GM18909 (cell line): ENCODE measurements around the gene TAS1R1.

Experiments used
- ATAC-seq: cut with Tn5 transposase; IDR thresholded peaks from one replicate; pipeline ENCODE4 v1.9.1; 2021; ENCODE audit warnings: mild to moderate bottlenecking; ENCODE audit not compliant: unreplicated experiment, poor library complexity

The TAS1R1 gene

DNA sequence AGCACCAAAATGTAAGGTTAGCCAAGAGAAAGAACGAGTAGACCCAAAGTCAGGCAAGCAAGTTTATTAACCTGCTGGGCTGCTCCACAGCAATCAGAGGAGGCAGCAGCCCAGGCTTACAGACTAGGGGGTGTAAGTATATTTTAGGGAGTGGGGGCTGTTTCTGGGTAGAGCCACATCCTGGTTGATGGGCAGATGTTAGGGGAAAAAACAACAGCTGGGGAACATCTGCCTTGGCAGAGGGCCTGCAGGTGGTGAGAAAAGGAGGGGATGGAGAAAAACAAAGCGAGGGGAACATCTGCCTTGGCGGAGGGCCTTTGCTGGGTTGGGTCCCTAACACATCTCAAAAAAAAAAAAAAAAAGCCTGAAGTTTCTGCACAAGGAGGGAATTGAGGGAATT, 15.0 kb downstream of the TAS1R1 start:
- ATAC-seq, result no peak

DNA sequence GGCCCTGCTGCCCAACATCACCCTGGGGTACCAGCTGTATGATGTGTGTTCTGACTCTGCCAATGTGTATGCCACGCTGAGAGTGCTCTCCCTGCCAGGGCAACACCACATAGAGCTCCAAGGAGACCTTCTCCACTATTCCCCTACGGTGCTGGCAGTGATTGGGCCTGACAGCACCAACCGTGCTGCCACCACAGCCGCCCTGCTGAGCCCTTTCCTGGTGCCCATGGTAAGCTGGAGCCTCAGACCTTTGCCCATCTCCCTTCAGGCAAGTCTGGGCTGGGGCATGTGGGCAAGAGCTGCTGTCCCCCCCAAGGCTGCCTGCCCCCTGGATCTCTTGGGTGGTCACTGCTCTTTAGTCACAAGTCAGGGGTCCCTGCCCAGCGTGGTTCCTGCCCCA, 15.9 kb downstream of the TAS1R1 start:
- no peak for ATAC-seq

DNA sequence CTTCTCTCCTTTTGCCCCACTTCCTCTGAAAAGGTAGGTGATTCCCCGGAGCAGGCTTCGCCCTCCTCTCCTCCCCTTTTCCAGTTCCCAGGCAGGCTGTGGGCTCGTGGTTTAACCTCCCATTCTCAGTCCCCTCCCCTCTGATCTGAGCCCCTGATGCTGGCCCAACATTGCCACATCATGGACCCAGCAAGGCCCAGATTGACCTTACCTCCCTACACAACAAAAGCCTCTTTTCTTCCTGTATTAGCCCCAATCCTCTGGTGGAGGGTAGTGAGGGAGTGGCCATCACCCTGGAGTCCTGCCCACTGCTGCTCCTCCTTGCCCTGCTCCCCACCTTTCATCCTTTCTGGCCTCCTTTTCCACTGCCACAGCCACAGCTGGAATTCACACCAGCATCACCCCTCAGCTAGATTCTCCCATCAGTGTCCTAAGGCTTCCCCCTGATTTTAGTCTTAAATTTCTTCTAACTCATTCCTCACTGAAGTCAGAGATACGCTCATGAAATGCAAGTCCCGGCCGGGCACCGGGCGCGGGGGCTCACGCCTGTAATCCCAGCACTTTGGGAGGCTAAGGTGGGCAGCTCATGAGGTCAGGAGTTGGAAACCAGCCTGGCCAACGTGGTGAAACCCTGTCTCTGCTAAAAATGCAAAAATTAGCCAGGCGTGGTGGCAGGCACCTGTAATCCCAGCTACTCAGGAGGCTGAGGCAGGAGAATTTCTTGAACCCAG, 17.7 kb downstream of the TAS1R1 start:
- no peak for ATAC-seq

DNA sequence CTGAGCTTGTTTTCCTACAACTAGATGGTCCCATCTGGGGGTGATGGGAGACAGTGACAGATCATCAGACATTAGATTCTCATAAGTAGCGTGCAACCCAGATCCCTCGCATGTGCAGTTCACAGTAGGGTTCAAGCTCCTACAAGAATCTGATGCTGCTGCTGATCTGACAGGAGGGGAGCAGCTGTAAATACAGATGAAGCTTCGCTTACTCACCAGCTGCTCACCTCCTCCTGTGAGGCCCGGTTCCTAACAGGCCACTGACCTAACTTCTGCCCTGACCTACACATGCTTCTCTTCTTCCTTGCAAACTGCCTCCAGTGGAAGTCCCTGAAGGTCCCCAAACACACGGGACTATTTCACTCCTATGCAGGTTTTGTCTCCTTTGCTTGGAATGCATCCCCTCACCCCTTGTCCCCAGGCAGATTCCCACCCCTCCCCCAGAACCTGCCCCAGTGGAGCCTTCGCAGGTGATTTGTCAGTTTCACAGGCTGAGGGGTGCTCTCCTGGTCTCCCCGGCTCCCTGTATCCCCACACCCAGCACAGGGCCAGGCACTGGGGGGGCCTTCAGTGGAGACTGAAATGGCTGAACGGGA, 19.0 kb downstream of the TAS1R1 start:
- no peak for ATAC-seq

DNA sequence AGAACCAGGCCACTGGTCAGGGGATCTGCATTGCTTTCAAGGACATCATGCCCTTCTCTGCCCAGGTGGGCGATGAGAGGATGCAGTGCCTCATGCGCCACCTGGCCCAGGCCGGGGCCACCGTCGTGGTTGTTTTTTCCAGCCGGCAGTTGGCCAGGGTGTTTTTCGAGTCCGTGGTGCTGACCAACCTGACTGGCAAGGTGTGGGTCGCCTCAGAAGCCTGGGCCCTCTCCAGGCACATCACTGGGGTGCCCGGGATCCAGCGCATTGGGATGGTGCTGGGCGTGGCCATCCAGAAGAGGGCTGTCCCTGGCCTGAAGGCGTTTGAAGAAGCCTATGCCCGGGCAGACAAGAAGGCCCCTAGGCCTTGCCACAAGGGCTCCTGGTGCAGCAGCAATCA, 19.7 kb downstream of the TAS1R1 start:
- ATAC-seq, result no peak

DNA sequence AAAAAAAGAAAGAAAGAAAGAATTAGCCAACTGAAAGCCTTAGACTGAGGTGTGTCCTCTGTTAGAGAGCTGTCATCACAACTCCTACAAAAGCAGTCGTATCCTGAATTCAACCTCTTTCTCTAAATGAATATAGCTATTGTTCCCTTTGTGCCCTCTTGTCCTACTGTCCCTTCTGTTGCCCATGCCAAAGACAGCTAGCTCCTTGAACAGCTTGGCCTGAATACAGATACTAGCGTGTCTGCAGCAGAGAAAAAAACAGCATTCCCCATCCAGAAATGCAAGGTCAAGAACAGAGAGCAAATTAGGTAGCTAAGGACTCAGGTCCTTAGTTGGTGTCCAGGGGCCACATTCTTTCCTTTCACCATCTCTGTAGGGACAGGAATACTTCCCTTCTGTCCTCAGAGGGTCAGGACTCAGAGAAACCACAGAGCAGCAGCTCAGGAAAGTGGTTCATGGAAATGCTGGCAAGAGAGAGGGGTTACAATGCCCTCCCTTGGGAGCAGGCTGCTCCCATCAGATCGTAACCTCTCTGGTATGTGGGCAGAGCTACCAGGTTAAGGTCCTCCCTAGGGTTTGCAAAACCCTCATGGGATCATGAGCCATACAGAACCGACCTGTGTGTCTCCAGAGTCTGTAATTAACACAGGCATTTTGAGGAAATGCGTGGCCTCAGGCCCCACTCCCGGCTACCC, 22.9 kb downstream of the TAS1R1 start:
- no peak for ATAC-seq

DNA sequence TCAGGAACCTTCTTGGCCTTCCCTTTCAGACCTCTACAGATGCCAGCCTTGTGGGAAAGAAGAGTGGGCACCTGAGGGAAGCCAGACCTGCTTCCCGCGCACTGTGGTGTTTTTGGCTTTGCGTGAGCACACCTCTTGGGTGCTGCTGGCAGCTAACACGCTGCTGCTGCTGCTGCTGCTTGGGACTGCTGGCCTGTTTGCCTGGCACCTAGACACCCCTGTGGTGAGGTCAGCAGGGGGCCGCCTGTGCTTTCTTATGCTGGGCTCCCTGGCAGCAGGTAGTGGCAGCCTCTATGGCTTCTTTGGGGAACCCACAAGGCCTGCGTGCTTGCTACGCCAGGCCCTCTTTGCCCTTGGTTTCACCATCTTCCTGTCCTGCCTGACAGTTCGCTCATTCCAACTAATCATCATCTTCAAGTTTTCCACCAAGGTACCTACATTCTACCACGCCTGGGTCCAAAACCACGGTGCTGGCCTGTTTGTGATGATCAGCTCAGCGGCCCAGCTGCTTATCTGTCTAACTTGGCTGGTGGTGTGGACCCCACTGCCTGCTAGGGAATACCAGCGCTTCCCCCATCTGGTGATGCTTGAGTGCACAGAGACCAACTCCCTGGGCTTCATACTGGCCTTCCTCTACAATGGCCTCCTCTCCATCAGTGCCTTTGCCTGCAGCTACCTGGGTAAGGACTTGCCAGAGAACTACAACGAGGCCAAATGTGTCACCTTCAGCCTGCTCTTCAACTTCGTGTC, 23.7 kb downstream of the TAS1R1 start:
- ATAC-seq, result no peak

DNA sequence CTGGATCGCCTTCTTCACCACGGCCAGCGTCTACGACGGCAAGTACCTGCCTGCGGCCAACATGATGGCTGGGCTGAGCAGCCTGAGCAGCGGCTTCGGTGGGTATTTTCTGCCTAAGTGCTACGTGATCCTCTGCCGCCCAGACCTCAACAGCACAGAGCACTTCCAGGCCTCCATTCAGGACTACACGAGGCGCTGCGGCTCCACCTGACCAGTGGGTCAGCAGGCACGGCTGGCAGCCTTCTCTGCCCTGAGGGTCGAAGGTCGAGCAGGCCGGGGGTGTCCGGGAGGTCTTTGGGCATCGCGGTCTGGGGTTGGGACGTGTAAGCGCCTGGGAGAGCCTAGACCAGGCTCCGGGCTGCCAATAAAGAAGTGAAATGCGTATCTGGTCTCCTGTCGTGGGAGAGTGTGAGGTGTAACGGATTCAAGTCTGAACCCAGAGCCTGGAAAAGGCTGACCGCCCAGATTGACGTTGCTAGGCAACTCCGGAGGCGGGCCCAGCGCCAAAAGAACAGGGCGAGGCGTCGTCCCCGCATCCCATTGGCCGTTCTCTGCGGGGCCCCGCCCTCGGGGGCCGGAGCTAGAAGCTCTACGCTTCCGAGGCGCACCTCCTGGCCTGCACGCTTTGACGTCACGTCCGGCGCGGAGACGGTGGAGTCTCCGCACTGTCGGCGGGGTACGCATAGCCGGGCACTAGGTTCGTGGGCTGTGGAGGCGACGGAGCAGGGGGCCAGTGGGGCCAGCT, 24.4 kb downstream of the TAS1R1 start, which contains the start of gene ZBTB48:
Gene ZBTB48 (plus strand): TSS at position 621 of the 745 bp plus-strand sequence. CDS start 616 bp downstream, outside the sequence.
- ATAC-seq, result peak; percentile 94

DNA sequence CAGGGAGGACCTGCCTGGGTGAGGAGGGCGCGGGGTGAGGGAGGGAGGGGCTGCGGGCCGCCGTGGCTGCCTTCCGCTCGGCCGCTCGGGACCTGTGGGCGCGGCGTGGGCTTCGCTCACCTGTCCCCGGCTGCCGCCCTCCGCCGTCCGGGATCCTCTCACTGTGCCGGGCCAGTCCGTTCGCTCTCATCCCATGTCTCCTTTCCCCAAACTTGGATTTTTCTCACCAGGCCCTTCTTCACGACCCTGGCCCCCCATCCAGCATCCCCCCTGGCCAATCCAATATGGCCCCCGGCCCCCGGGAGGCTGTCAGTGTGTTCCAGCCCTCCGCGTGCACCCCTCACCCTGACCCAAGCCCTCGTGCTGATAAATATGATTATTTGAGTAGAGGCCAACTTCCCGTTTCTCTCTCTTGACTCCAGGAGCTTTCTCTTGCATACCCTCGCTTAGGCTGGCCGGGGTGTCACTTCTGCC, 25.0 kb downstream of the TAS1R1 start:
- peak; percentile 31 for ATAC-seq

DNA sequence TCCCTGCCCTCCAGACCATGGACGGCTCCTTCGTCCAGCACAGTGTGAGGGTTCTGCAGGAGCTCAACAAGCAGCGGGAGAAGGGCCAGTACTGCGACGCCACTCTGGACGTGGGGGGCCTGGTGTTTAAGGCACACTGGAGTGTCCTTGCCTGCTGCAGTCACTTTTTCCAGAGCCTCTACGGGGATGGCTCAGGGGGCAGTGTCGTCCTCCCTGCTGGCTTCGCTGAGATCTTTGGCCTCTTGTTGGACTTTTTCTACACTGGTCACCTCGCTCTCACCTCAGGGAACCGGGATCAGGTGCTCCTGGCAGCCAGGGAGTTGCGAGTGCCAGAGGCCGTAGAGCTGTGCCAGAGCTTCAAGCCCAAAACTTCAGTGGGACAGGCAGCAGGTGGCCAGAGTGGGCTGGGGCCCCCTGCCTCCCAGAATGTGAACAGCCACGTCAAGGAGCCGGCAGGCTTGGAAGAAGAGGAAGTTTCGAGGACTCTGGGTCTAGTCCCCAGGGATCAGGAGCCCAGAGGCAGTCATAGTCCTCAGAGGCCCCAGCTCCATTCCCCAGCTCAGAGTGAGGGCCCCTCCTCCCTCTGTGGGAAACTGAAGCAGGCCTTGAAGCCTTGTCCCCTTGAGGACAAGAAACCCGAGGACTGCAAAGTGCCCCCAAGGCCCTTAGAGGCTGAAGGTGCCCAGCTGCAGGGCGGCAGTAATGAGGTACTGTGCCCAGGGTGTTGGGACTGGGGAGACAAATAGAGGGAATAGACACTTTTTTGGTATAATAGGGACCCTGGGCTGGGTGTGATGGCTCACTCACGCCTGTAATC, 25.7 kb downstream of the TAS1R1 start:
- ATAC-seq, result no peak

DNA sequence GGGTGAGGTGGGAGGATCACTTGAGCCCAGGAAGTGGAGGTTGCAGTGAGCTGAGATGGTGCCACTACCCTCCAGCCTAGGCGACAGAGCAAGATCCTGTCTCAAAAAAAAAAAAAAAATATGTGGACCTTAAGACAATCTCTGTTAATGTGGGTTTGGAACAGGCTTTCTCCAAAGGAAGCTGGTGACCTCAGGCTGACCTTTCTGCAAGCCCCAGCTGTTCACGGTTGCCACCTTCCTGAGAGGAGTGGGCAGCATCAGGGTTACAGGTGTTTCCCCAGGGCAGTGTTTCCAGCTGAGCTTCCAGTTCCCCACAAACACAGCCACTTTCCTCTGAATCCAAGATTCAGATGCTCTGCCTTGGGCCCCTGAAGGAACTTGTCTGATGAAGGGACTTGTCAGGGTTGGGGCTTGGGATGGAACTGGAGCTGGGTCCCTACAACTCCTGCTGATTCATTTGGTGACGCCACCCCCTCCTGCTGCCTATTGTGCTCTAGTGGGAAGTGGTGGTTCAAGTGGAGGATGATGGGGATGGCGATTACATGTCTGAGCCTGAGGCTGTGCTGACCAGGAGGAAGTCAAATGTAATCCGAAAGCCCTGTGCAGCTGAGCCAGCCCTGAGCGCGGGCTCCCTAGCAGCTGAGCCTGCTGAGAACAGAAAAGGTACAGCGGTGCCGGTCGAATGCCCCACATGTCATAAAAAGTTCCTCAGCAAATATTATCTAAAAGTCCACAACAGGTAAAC, 26.6 kb downstream of the TAS1R1 start:
- no peak for ATAC-seq

DNA sequence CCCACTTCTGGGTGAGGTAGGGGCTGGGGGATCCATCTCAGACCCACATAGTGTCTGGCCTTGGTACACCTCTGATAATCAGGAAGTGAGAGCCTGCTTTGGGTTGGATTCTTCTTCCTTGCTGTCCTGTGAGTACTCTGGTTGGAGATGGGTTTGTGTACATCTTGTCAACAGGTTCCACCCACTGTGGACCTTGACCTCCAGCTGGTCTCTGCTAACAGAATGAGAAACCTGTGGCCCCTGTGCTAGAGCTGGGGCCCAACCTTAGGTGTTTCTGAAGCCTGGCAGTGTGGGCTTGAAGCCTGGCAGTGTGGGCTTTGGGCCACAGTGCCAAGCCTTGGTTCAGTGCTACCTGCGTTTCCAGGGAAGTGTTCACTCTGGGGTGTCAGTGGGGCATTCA, 27.3 kb downstream of the TAS1R1 start:
- ATAC-seq, result no peak

DNA sequence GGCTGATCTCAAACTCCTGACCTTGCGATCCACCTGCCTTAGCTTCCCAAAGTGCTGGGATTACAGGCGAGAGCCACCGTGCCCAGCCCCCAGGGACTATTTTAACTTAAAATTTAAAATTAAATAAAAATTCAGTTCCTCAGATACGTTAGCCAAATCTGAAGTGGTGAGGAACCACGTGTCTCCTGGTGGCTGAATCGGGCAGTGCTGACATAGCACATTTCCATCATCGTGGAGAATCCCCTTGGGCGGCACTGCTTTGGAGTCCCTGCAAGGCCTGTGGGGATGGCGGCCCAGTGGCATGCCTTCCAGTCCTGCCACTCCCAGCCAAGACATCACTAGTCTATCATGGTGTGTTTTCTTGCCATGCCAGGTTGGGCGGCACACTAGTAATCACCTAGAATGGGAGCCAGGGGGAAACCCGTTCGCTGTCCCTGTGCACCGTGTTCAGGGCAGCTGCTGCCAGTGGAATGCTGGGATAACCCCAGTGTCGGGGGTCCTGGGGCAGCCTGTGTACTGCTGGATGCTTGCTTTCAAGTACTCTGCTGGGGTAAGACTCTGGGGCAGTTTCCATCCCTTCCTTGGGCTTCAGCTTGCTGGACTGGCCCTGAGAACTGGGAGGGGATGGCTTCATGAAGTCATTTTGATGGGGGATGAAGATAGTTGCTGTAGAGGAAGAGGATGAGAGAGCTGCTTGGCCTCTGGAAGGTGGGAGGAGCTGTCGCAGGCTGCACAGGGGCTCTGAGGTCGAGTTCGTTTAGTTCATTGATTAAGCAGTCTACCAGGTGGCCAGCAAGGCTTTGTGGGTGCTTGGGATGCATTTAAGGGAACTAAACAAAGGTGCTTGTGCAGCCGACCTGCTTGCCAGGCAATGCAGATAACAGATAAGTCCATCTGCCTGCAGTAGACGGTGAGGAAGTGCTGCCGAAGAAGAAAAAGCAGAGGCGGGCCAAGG, 29.3 kb downstream of the TAS1R1 start:
- no peak for ATAC-seq

DNA sequence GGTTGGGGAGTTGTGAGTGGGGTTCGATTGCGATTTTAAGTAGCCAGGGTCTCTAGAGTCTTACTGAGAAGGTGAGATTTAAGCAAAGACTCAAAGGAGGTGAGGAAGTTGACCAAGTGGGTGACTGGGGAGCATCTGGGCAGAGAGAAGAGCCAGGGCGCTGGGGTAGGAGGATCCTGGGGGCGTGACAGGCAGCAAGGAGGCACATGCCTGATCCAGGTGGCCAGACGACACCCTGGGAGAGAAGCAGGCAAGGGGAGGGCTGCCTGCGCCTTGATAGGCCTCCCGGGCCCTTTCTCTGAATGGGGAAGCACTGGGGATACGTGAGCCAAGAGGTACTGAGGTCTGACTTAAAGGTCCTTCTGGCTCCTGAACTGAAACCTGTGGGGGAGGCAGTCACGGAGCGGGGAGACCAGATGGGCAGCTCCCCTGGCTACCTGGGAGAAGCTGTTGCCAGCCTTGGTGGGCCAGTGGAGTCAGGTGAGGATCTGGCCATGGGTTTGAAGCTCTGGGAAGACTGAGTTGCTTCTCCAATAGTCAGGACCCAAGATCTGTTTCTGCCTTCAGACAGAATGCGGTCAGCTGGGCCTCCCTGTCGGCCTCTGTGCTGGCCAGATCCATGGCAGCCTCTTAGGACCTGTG, 30.1 kb downstream of the TAS1R1 start:
- ATAC-seq, result no peak

DNA sequence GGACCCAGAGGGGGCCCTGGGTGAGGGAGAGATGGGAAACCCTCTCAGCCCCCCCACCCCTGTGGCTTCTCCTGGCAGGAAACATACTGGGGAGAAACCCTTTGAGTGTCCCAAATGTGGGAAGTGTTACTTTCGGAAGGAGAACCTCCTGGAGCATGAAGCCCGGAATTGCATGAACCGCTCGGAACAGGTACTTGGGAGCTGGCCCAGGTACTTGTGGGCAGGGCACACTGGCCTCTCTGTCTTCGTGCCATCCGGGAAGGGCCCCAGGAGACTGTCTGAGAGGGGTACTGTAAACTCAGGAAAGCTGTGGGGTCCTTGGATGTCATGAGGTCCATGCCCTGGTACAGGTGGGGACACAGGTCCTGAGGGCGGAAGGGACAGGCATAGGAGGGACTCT, 30.7 kb downstream of the TAS1R1 start:
- no peak for ATAC-seq

DNA sequence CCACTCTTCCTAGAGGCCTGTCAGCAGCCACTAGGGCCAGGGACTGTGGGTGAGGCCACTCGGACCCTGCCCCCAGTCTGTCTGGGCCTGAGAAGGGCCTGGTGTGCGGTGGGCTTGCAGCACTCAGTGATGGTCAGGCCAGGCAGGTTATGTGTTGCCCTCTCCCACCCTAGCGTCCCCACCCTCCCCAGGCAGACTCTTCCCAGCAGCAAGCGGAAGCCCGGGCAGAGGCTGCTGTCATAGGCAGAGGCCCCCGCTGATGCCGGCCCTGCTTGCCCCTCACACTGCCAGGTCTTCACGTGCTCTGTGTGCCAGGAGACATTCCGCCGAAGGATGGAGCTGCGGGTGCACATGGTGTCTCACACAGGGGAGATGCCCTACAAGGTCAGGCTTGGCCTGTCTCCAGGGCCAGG, 31.3 kb downstream of the TAS1R1 start:
- no peak for ATAC-seq
